Mucosa of descending colon (tissue), 3 donors: ENCODE data around the gene CP. TPM values are rescaled to one million over a fixed set of nuclear protein-coding genes. Genes with fewer than 3 reads are reported as not detected.
"Not testable (repeated sequence)": the region's sequence is repeated elsewhere in the genome, so short reads cannot be mapped to it uniquely, and the experiment has no call there.

Experiments
- ATAC-seq: fragments of 200-7000 bp; cut with Tn5 transposase; one replicate; pipeline ENCODE4 v1.9.1; 2020; ENCODE audit warnings: mild to moderate bottlenecking, moderate library complexity
- DNase-seq, 3 donors: peaks; one replicate each; pipeline ENCODE4 v3.0.0-alpha.2; 2020
- H3K36me3 ChIP-seq: fragments of 200-600 bp; one replicate; pipeline ENCODE4 v1.8.0; 2021; ENCODE audit warnings: low read depth, mild to moderate bottlenecking
- H3K4me1 ChIP-seq: fragments of 200-600 bp; one replicate; pipeline ENCODE4 v1.8.0; 2021; ENCODE audit warnings: low read depth, mild to moderate bottlenecking
- H3K4me3 ChIP-seq: fragments of 200-600 bp; one replicate; pipeline ENCODE4 v1.8.0; 2021; ENCODE audit warnings: mild to moderate bottlenecking
- H3K9me3 ChIP-seq: fragments of 200-600 bp; one replicate; pipeline ENCODE4 v1.8.0; 2021; ENCODE audit warnings: mild to moderate bottlenecking
- CTCF ChIP-seq: fragments of 200-600 bp; IDR thresholded peaks from one replicate; pipeline ENCODE4 v1.8.0; 2022; ENCODE audit warnings: antibody characterized with exemption, mild to moderate bottlenecking
- intact Hi-C, 2 donors: fragments of 100-400 bp; cut with DNase I in 1 of 2; cut with micrococcal nuclease in 1 of 2; formaldehyde crosslinking; loops; one replicate each; pipeline versions ENCODE4 v1.11.0 to v1.11.1; 2022; cut with DNase I, micrococcal nuclease
- total RNA-seq, 3 donors: library from RNA; stranded (reverse); fragmentation: NEBNext Ultra II Directional in 2 of 3; extraction: Animal tissue kit (Norgen Biotek cat#: 25700) in 2 of 3; gene quantifications; one replicate each; pipeline versions ENCODE4 v1.2.1 to v1.2.4, GENCODE V29; 2021 to 2023
- donor health status: DM: no; HTN: no; CAD: no; lungs with moderate emphysema.
- donor health status: DM: no; HTN: no; CAD: no.
- donor health status: DM: no; HTN: yes; CAD: no.

Gene CP
- total RNA-seq, 3 donors from 2014 or later, result 5.7 to 13.4 (median 11.6) TPM

- ATAC-seq, result no peak
- Histone ChIP-seq H3K9me3 (no peaks in the 10 kb centered on the region), H3K4me3 (no peak overlapping the region), H3K36me3 (no peaks in the 10 kb centered on the region), H3K4me1 (no peaks in the 10 kb centered on the region)
- DNase-seq, result no peak
- intact Hi-C loops, result no loop called here
- no peak for TF ChIP-seq CTCF
Observed at GRCh38 chr3:149204390-149204991, 17.1 kb downstream of the CP start.

- intact Hi-C loops, result no loop called here
- Histone ChIP-seq H3K4me3 (no peak overlapping the region), H3K9me3 (no peaks in the 10 kb centered on the region), H3K36me3 (no peaks in the 10 kb centered on the region), H3K4me1 (no peaks in the 10 kb centered on the region)
- no peak for TF ChIP-seq CTCF
- ATAC-seq (peak; percentile 59), DNase-seq (no peak)
Observed at GRCh38 chr3:149203758-149204157, 17.9 kb downstream of the CP start.

- TF ChIP-seq CTCF, result no peak
- Histone ChIP-seq H3K4me1 (no peaks in the 10 kb centered on the region), H3K4me3 (no peak overlapping the region), H3K36me3 (no peaks in the 10 kb centered on the region), H3K9me3 (no peaks in the 10 kb centered on the region)
- ATAC-seq (no peak), DNase-seq (no peak)
- intact Hi-C loops, result no loop called here
Observed at GRCh38 chr3:149199474-149199873, 22.2 kb downstream of the CP start.

- Histone ChIP-seq H3K4me1 (no peaks in the 10 kb centered on the region), H3K36me3 (no peaks in the 10 kb centered on the region), H3K9me3 (no peaks in the 10 kb centered on the region), H3K4me3 (no peak overlapping the region)
- intact Hi-C loops, result no loop called here
- no peak for ATAC-seq
- DNase-seq, result no peak
- TF ChIP-seq CTCF, result no peak
Observed at GRCh38 chr3:149198611-149199010, 23.0 kb downstream of the CP start.

- Histone ChIP-seq H3K4me1 (no peaks in the 10 kb centered on the region), H3K4me3 (no peak overlapping the region), H3K9me3 (no peaks in the 10 kb centered on the region), H3K36me3 (no peaks in the 10 kb centered on the region)
- no peak for TF ChIP-seq CTCF
- intact Hi-C loops, result no loop called here
- no peak for ATAC-seq
- DNase-seq, result no peak
Observed at GRCh38 chr3:149197669-149198068, 24.0 kb downstream of the CP start.

- H3K4me3 ChIP-seq, DNase-seq, ATAC-seq, H3K36me3 ChIP-seq, H3K9me3 ChIP-seq, H3K4me1 ChIP-seq, intact Hi-C loops: not testable (repeated sequence)
Observed at GRCh38 chr3:149196805-149197592, 24.6 kb downstream of the CP start.
